Measurements from ENCODE around the gene LRRN4CL. TPM values are rescaled to one million over a fixed set of nuclear protein-coding genes. Genes with fewer than 3 reads are reported as not detected.
"Not testable (repeated sequence)": the region's sequence is repeated elsewhere in the genome, so short reads cannot be mapped to it uniquely, and the experiment has no call there.

The LRRN4CL gene
- total and polyA plus RNA-seq, 2 of the 4 experiments (the other 2 are of a cell fraction) = 0.36 to 0.84 TPM

DNA sequence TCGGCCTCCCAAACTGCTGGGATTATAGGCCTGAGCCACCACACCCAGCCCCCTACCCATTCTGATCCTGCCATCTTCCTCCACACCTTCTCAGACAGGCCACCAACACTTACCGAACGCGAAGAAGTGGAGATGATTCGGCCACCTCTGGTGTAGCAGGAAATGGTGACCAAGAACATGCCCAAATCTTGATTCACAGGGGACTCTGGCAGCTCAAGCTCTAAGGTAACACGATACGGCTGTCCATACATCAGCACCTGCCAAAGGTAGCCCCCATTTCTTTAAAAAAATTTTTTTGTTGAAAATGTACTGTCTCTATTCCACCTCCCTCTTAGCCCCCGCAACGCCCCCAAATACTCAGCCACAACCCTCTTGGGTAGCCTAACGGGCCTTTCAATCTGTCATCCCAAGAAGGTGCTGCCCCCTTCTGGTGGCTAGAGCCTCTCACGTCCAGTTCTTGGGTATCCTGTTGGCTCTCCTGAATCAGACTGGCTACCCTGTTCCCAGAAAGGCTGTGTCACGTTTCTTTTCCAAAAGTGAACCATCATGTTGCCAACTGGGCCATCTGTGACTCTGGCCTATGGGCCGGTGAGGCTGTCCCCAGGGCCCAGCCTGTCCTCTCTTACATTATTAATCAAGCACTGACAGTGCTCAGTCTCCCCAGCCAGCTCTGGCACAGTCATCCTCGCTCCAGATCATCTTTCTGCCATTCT is 5.3 kb upstream of the LRRN4CL start:
- no peak overlapping the region for H3K9ac ChIP-seq (ENCODE audit: low read depth, low read length)
- WGBS, 2 experiments (ENCODE audit: extremely low coverage in 2 of 2, insufficient read length in 1 of 2) = 28% methylated on average over 5 of the region's 14 CpGs; no CpG with 5 or more reads in 1 of the 2 experiments
- no peaks in the 10 kb centered on the region for H3K27me3 ChIP-seq (ENCODE audit: control insufficient read depth, insufficient read depth, low read length)
- ChIA-PET CTCF (interaction anchor here (0.6 to 3.0 kb wide), 5 partner anchors 9 to 300 kb away, joined by 3 to 11 read pairs (median 4); no protein-coding TSS in a partner anchor), POLR2A (ENCODE audit: unreplicated experiment) (interaction anchor here (0.7 kb wide), 1 partner anchor 152 kb away, joined by 8 read pairs; no protein-coding TSS in a partner anchor)
- 0 out of 2 replicates have a peak, but pooled peaks cover 6% of the 10 kb centered on the region for H4K20me1 ChIP-seq (ENCODE audit: insufficient read depth, low read length)
- no peak overlapping the region for H3K18ac ChIP-seq (ENCODE audit: low read depth, low read length)
- peaks cover 0 to 7% of the 10 kb centered on the region in 2 experiments; a peak in 2 of 4 replicates for H3K79me1 ChIP-seq (ENCODE audit: low read depth in 1 of 2, low read length in 2 of 2)
- H3K4me1 ChIP-seq (ENCODE audit: control insufficient read depth, insufficient read depth, low read length) = peaks cover 2% of the 10 kb centered on the region; the same call in 1 of the 2 replicates
- no TSS peak for BruUV-seq (replicated peaks)
- peak overlapping the region; percentile 73 for H2AK9ac ChIP-seq (replicated peaks; ENCODE audit: low read depth, low read length, poor library complexity)
- H3K27ac ChIP-seq (ENCODE audit: insufficient read depth, low read length) = no peak overlapping the region
- H2BK5ac ChIP-seq (ENCODE audit: low read depth, low read length, poor library complexity, severe bottlenecking) = no peak overlapping the region
- TF ChIP-seq BHLHE40 (IDR thresholded peaks at IDR 0.05; ENCODE audit: low read depth, low read length) (no peak), RAD21 (IDR thresholded peaks at IDR 0.05; ENCODE audit: low read length) (peak; percentile 72), SMC3 (IDR thresholded peaks at IDR 0.05; ENCODE audit: low read depth, low read length) (peak; percentile 68)
- TF ChIP-seq, protein P1, sequence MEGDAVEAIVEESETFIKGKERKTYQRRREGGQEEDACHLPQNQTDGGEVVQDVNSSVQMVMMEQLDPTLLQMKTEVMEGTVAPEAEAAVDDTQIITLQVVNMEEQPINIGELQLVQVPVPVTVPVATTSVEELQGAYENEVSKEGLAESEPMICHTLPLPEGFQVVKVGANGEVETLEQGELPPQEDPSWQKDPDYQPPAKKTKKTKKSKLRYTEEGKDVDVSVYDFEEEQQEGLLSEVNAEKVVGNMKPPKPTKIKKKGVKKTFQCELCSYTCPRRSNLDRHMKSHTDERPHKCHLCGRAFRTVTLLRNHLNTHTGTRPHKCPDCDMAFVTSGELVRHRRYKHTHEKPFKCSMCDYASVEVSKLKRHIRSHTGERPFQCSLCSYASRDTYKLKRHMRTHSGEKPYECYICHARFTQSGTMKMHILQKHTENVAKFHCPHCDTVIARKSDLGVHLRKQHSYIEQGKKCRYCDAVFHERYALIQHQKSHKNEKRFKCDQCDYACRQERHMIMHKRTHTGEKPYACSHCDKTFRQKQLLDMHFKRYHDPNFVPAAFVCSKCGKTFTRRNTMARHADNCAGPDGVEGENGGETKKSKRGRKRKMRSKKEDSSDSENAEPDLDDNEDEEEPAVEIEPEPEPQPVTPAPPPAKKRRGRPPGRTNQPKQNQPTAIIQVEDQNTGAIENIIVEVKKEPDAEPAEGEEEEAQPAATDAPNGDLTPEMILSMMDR (conservative IDR thresholded peaks at IDR 0.05; ENCODE audit: low read depth, low read length) = peak; percentile 73
- intact Hi-C loops (cut with micrococcal nuclease) = loop anchor here (1.0 to 10.0 kb wide), 4 partner anchors 14 to 314 kb away; partner anchors contain the start of gene TUT1
- H3K36me3 ChIP-seq (ENCODE audit: control insufficient read depth, insufficient read depth, low read length) = peaks cover 22% of the 10 kb centered on the region
- H4K91ac ChIP-seq (ENCODE audit: insufficient read depth, low read depth, low read length) = no peak overlapping the region
- no peak overlapping the region for H3K56ac ChIP-seq (ENCODE audit: extremely low read depth, insufficient read depth, low read length)
- H2BK20ac ChIP-seq (ENCODE audit: low read depth, low read length) = no peak overlapping the region
- DNase-seq (peak; percentile 82), ATAC-seq (ENCODE audit: low read depth) (peak; percentile 92)
- dilution Hi-C loops (cut with HindIII; ENCODE audit: low sequenced_read_pairs, unreplicated experiment) = no loop called here
- peak overlapping the region; percentile 44 for H2AFZ ChIP-seq (replicated peaks; ENCODE audit: low read length, poor library complexity)
- H2AK5ac ChIP-seq (ENCODE audit: low read depth, low read length) = peak overlapping the region; percentile 28; the same call in 1 of the 2 replicates
- no peaks in the 10 kb centered on the region for H3K9me3 ChIP-seq (ENCODE audit: control insufficient read depth, insufficient read depth, low read length)
- H3K14ac ChIP-seq (replicated peaks; ENCODE audit: low read depth, low read length) = no peak overlapping the region; the same call in 1 of the 2 replicates
- peaks cover 6% of the 10 kb centered on the region; the same call in 1 of the 2 replicates for H3K9me1 ChIP-seq (ENCODE audit: insufficient read depth, low read length)
- no peak overlapping the region; the same call in 1 of the 2 replicates for H3K4ac ChIP-seq (ENCODE audit: low read depth, low read length)
- no peak overlapping the region for H3K23ac ChIP-seq (ENCODE audit: low read depth, low read length)
- H4K8ac ChIP-seq (ENCODE audit: low read depth in 2 of 2, low read length in 2 of 2) = no peak overlapping the region
- no peak overlapping the region for H4K5ac ChIP-seq (ENCODE audit: low read depth, low read length)
- H3K4me2 ChIP-seq (ENCODE audit: low read depth, low read length) = no peak overlapping the region
- in situ Hi-C loops (cut with MboI; ENCODE audit: low sequenced_read_pairs) = loop anchor here (10.0 kb wide), 1 partner anchor 300 kb away; no protein-coding TSS in a partner anchor
- H2BK15ac ChIP-seq (ENCODE audit: low read depth, low read length) = no peak overlapping the region
- no peak overlapping the region for H2BK120ac ChIP-seq (ENCODE audit: low read depth, low read length)
- no peak overlapping the region for H3K4me3 ChIP-seq (ENCODE audit: insufficient read depth, low read depth, low read length)

DNA sequence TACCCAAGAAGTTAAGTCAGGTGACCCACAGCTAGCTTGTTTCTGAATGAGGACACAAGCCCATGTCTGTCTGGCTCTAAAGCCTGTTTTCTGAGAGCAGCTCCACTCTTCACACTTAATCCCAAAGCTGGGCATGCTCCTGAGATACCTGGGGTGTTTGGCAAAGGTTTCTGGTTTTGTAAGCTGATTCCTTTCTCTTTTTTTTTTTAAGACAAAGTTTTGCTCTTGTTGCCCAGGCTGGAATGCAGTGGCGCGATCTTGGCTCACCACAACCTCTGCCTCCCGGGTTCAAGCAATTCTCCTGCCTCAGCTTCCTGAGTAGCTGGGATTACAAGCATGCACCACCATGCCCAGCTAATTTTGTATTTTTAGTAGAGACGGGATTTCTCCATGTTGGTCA is 4.3 kb upstream of the LRRN4CL start:
- H4K8ac ChIP-seq (ENCODE audit: low read depth in 2 of 2, low read length in 2 of 2); BruUV-seq (replicated peaks); H3K9ac ChIP-seq (ENCODE audit: low read depth, low read length); POLR2A ChIA-PET (ENCODE audit: unreplicated experiment); dilution Hi-C loops (cut with HindIII; ENCODE audit: low sequenced_read_pairs, unreplicated experiment); H4K5ac ChIP-seq (ENCODE audit: low read depth, low read length); H3K4me1 ChIP-seq (ENCODE audit: control insufficient read depth, insufficient read depth, low read length); H3K4me3 ChIP-seq (ENCODE audit: insufficient read depth, low read depth, low read length); H3K9me1 ChIP-seq (ENCODE audit: insufficient read depth, low read length); H2BK5ac ChIP-seq (ENCODE audit: low read depth, low read length, poor library complexity, severe bottlenecking); H3K79me1 ChIP-seq (ENCODE audit: low read depth in 1 of 2, low read length in 2 of 2); H2AFZ ChIP-seq (replicated peaks; ENCODE audit: low read length, poor library complexity); H3K27ac ChIP-seq (ENCODE audit: insufficient read depth, low read length); H2AK5ac ChIP-seq (ENCODE audit: low read depth, low read length); H3K23ac ChIP-seq (ENCODE audit: low read depth, low read length); H4K91ac ChIP-seq (ENCODE audit: insufficient read depth, low read depth, low read length); H2BK15ac ChIP-seq (ENCODE audit: low read depth, low read length); H3K18ac ChIP-seq (ENCODE audit: low read depth, low read length); H2BK120ac ChIP-seq (ENCODE audit: low read depth, low read length); H3K27me3 ChIP-seq (ENCODE audit: control insufficient read depth, insufficient read depth, low read length); H3K9me3 ChIP-seq (ENCODE audit: control insufficient read depth, insufficient read depth, low read length); H2BK20ac ChIP-seq (ENCODE audit: low read depth, low read length); H3K56ac ChIP-seq (ENCODE audit: extremely low read depth, insufficient read depth, low read length); H2AK9ac ChIP-seq (replicated peaks; ENCODE audit: low read depth, low read length, poor library complexity); H4K20me1 ChIP-seq (ENCODE audit: insufficient read depth, low read length); DNase-seq; ATAC-seq (ENCODE audit: low read depth); H3K4ac ChIP-seq (ENCODE audit: low read depth, low read length); H3K4me2 ChIP-seq (ENCODE audit: low read depth, low read length); H3K14ac ChIP-seq (replicated peaks; ENCODE audit: low read depth, low read length): not testable (repeated sequence)
- CTCF ChIA-PET = interaction anchor here (0.9 to 3.0 kb wide), 4 partner anchors 10 to 298 kb away, joined by 4 to 11 read pairs (median 5); no protein-coding TSS in a partner anchor
- H3K36me3 ChIP-seq (ENCODE audit: control insufficient read depth, insufficient read depth, low read length) = peaks cover 22% of the 10 kb centered on the region
- intact Hi-C loops (cut with micrococcal nuclease) (loop anchor here (1.0 to 10.0 kb wide), 4 partner anchors 13 to 313 kb away; partner anchors contain the start of gene TUT1), in situ Hi-C loops (cut with MboI; ENCODE audit: low sequenced_read_pairs) (loop anchor here (10.0 kb wide), 1 partner anchor 299 kb away; no protein-coding TSS in a partner anchor)
- no CpG with 5 or more reads among the region's 4 CpGs for WGBS, 2 experiments (ENCODE audit: extremely low coverage in 2 of 2, insufficient read length in 1 of 2)
